AG04450 (cell line): Measurements from ENCODE around the gene LPIN3. TPM values are rescaled to one million over a fixed set of nuclear protein-coding genes. Genes with fewer than 3 reads are reported as not detected.

Experiments
- CTCF ChIA-PET: fragments of 300-600, 350-600 bp; formaldehyde crosslinking; extraction: SDS; loops from one replicate; lab custom pipeline; 2022; ENCODE audit warnings: antibody characterized with exemption, inconsistent platforms; lab: Charles Lee
- POLR2A ChIA-PET: fragments of 350-600 bp; formaldehyde crosslinking; extraction: SDS; loops from one replicate; lab custom pipeline; 2021; ENCODE audit warnings: antibody characterized with exemption, inconsistent platforms; lab: Yijun Ruan, JAX
- DNase-seq: peaks from one replicate; pipeline ENCODE4 v3.0.0-alpha.2; 2011; ENCODE audit warnings: low read depth, low spot score
- H3K27ac ChIP-seq: one replicate; pipeline ENCODE4 v1.5.1; 2012; ENCODE audit warnings: low read depth, low read length, control low read depth
- H3K27me3 ChIP-seq: one replicate; pipeline ENCODE4 v1.6.0; 2012; ENCODE audit warnings: low read length; ENCODE audit not compliant: control insufficient read depth, insufficient read depth
- H3K4me3 ChIP-seq: 2 replicates; pipeline ENCODE4 v1.5.1; 2011; ENCODE audit warnings: mild to moderate bottlenecking, low read depth, low read length, control low read depth
- H3K9me3 ChIP-seq: 2 replicates; pipeline ENCODE4 v1.5.1; 2012; ENCODE audit warnings: low read length; ENCODE audit not compliant: control insufficient read depth, insufficient read depth
- CTCF ChIP-seq: IDR thresholded peaks from 2 replicates; pipeline ENCODE4 v1.5.1; 2011; ENCODE audit warnings: low read depth, low read length, control low read depth, inconsistent platforms
- polyA plus RNA-seq: library from polyadenylated mRNA; depleted of rRNA; stranded (reverse); fragments of >200 nt; gene quantifications from 2 replicates; pipeline ENCODE4 v1.2.3, GENCODE V29; 2011; rRNA removed

LPIN3 gene
- polyA plus RNA-seq, 1 experiment: 1.2 TPM

GRCh38 chr20:41407607-41408006 is 67.0 kb downstream of the LPIN3 start:
- no peaks in the 10 kb centered on the region for H3K27me3 ChIP-seq
- DNase-seq: no peak
- ChIA-PET POLR2A (no interaction called here), CTCF (interaction anchor here (5.1 kb wide), 1 partner anchor 235 kb away, joined by 42 read pairs; no protein-coding TSS in a partner anchor)
- no peaks in the 10 kb centered on the region for H3K9me3 ChIP-seq
- TF ChIP-seq CTCF: no peak
- H3K27ac ChIP-seq: no peak overlapping the region
- no peak overlapping the region for H3K4me3 ChIP-seq

- Histone ChIP-seq H3K9me3 (no peaks in the 10 kb centered on the region), H3K27ac (no peak overlapping the region), H3K4me3 (no peak overlapping the region), H3K27me3 (no peaks in the 10 kb centered on the region)
- ChIA-PET POLR2A (no interaction called here), CTCF (interaction anchor here (5.1 kb wide), 1 partner anchor 235 kb away, joined by 42 read pairs; no protein-coding TSS in a partner anchor)
- no peak for TF ChIP-seq CTCF
- no peak for DNase-seq
Measured at GRCh38 chr20:41408156-41408794, 67.7 kb downstream of the LPIN3 start.

- H3K27me3 ChIP-seq: no peaks in the 10 kb centered on the region
- POLR2A ChIA-PET: no interaction called here
- no peak overlapping the region for H3K27ac ChIP-seq
- H3K9me3 ChIP-seq: no peaks in the 10 kb centered on the region
- no peak for TF ChIP-seq CTCF
- DNase-seq: no peak
- no peak overlapping the region for H3K4me3 ChIP-seq
- CTCF ChIA-PET: interaction anchor here (0.7 to 5.1 kb wide), 3 partner anchors 9 to 236 kb away, joined by 3 to 42 read pairs (median 30); partner anchors contain the start of gene LPIN3
Measured at GRCh38 chr20:41408986-41409385, 68.4 kb downstream of the LPIN3 start.

Other genes starting within 250 kb of the LPIN3 start
- gene PLCG1, start 203.3 kb upstream of the LPIN3 start, polyA plus RNA-seq: 54.6 and 71.8 TPM in 2 replicates
- 24.1 and 29.5 TPM in 2 replicates for gene ZHX3, start 23.1 kb upstream of the LPIN3 start, polyA plus RNA-seq
- gene EMILIN3, start 26.0 kb downstream of the LPIN3 start, polyA plus RNA-seq: 0.12 and 0.17 TPM in 2 replicates